ENCODE data around the gene ZNF653. TPM values are rescaled to one million over a fixed set of nuclear protein-coding genes. Genes with fewer than 3 reads are reported as not detected.

The ZNF653 gene
- total RNA-seq, 1 experiment from 2014 or later = 5.2 TPM

DNA sequence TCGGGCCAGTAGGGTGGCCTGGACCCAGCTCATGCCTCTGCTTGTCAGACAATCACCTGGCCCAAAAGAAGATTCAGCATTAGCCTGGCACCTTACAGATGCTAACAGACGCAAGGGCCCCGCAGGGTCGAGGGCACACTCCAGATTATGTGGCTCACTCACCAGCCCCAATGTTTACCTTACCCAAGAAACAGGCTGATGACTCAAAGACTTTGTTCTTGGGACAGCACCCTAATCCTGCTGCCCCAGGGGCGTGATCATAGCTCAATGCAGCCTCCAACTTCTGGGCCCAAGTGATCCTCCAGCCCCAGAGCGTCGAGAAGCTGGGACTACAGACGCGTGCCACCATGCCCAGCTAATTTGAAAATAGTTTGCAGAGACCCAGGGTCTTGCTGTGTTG, 13.5 kb upstream of the ZNF653 start:
- DNase-seq (ENCODE audit: low read depth) = peak; percentile 61

- no peak for DNase-seq (ENCODE audit: low read depth)
These were observed 8.3 kb upstream of the ZNF653 start for GRCh38 chr19:11513946-11514345.

GRCh38 chr19:11510444-11510843, 4.8 kb upstream of the ZNF653 start:
- no peak for DNase-seq (ENCODE audit: low read depth)

- no peak for DNase-seq (ENCODE audit: low read depth)
These were observed 1.9 kb upstream of the ZNF653 start for GRCh38 chr19:11507370-11508078.

DNA sequence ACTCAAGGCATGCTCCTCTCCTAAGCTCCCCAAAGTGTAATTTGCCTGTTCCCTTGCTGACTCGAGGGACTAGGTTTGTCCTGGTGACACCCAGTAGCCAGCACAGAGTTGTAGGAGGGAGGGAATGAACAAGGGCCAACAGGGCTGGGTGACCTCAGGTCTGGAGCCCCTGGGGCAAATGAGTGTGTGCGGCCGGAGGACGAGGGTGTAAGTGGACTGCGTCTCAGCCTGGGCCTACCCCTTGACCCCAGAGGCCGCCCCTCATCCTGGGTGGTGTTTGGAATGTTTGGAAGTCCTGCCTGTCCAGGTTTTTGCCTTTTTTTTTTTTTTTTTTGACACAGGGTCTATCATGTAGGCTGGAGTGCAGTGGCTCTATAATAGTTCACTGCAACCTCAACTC, 1.3 kb upstream of the ZNF653 start:
- DNase-seq (ENCODE audit: low read depth) = no peak

DNA sequence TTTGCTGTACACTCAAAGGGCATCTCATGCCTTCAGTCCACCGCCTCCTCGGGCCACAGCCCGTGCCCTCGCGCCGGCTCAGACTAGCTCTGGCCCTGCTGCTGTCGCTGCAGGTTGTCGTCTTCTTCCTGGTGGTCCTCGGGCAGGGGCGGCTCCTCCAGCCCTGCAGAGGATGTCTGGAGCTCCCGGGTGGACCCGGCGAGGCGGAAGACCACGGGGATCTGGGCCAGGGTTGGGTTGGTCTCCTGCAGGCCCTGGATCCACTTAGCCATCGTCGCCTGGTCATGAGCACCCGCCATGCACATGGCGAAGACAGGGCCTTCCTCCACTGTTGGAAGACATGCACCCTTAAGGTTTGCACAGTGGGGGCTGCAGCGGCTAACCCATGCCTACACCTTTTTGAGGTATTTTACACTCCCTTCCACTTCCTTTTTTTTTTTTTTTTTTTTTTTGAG, 489 bp upstream of the ZNF653 start:
- DNase-seq (ENCODE audit: low read depth) = no peak

DNA sequence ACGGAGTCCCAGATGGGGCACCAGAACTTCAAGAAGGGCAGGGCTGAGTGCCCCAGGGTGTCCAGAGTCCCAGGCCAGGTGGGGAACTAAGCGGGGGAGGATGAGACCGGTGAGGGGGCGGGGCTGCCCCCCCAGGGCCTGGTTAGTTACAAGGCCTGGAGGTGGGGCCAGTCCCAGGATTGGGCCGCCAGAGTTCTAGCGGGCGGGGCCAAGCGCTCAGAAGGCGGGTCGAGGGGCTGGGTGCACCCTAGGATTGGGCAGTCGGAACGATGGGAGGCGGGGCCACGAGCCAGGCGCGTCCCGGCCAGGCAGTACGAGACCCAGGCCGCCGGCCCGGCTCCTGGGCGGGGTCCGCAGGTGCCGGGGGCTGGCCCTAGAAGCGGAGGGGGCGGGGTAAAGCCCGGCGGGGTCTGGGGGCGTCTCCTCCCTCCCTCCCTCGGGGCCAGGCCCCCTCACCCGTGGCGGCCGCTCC, 571 bp downstream of the ZNF653 start:
- DNase-seq (ENCODE audit: low read depth) = peak; percentile 94

- no peak for DNase-seq (ENCODE audit: low read depth)
These were observed 1.1 kb downstream of the ZNF653 start for GRCh38 chr19:11504502-11505031.

DNA sequence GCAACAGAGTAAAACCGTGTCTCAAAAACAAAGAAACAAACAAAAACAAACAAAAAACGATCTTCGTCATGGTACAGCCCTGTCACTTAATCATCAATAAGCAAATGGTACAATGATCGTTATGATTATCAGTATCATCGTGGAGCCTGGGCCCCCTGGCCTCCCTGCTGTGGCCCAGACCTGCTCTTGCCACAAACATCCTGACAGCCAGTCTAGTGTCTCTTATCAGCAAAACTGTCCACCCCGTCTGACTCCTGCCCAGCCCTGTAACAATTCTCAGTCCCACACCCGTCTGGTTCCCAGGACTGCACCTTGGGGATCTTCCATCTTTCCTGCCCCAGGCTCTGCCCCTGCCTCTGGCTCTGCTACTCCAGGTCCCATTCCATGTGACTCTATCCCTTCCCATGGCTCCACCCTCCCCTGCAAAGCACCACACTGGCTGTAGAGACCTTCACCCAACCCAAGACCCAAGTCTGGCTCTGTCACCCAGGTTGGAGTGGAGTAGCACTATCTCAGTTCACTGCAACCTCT, 5.7 kb downstream of the ZNF653 start:
- no peak for DNase-seq (ENCODE audit: low read depth)

DNA sequence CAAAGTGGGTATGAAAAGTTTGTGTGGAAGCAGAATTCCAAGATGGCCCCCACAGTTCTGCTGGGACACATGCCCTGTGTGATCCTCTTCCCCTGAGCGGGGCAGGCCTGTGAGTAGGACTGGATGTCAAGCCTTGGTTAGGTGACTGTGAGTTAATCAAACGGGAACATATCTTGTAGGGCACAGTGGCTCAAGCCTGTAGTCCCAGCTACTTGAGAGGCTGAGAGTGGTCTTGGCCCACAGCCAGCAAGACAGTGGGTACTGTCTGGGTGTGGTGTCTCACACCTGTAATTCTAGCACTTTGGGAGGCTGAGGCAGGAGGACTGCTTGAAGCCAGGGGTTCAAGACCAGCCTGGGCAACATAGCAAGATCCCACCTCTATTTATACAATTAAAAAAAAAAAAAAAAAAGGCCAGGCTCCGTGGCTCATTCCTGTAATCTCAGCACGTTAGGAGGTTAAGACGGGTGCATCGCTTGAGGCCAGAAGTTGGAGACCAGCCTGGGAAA, 6.4 kb downstream of the ZNF653 start:
- DNase-seq (ENCODE audit: low read depth) = no peak

DNA sequence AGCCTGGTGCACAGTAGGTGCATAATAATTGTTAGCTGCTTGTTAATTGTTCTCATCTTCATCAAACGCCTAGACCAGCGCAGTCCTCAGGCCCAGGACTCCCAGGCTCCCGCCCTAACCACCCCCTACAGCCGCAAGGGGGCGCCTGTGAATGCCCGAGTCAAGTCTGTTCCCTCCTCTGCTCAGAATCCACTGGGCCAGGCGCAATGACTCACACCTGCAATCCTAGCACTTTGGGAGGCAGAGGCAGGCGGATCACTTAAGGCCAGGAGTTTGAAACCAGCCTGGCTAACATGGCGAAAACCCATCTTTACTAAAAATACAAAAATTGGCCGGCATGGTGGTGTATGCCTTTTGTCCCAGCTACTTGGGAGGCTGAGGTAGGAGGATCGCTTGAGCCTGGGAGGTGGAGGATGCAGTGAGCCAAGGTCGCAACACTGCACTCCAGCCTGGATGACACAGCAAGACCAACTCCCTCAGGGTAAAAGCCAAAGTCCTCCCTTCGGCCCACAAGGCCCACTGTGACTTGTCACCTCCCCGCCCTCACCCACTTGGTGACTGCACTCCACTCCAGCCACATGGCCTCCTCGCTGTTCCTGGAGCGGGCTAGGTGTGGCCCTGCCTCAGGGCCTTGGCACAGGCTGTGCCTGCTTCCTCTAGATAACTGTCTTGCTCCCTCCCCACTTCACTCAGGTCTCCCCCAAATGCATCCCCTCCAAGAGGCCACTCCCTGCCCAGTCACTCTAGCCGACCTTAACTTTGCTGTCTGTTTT, 9.1 kb downstream of the ZNF653 start:
- DNase-seq (ENCODE audit: low read depth) = peak; percentile 79

- no peak for DNase-seq (ENCODE audit: low read depth)
These were observed 9.8 kb downstream of the ZNF653 start for GRCh38 chr19:11495885-11496284.

DNA sequence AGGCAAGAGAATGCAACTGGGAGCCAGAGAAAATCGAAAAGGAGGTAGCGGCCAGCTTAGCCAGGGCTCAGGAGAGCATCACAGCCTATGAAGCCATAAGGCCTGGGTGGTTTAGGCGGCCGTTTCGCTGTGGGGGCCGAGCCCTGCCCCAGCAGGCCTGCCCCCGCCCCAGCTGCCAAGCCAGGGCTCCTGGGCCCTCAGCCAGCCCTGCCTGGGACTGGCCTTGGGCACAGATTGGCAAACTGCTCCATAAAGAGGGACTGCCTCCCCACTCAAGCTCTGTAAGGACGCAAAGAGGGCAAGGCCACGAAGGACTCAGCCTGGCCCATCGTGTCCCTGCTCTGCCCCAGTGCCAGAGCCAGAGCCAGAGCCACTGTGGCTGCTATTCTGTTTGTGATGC, 10.2 kb downstream of the ZNF653 start:
- no peak for DNase-seq (ENCODE audit: low read depth)

GRCh38 chr19:11494634-11495285, 10.9 kb downstream of the ZNF653 start:
- no peak for DNase-seq (ENCODE audit: low read depth)

- no peak for DNase-seq (ENCODE audit: low read depth)
These were observed 16.3 kb downstream of the ZNF653 start for GRCh38 chr19:11489378-11489777.

GRCh38 chr19:11486661-11487503, 18.8 kb downstream of the ZNF653 start:
- no peak for DNase-seq (ENCODE audit: low read depth)

- no peak for DNase-seq (ENCODE audit: low read depth)
These were observed 20.3 kb downstream of the ZNF653 start for GRCh38 chr19:11485245-11485837.

- DNase-seq (ENCODE audit: low read depth) = no peak
These were observed 22.1 kb downstream of the ZNF653 start for GRCh38 chr19:11483366-11484111.

DNA sequence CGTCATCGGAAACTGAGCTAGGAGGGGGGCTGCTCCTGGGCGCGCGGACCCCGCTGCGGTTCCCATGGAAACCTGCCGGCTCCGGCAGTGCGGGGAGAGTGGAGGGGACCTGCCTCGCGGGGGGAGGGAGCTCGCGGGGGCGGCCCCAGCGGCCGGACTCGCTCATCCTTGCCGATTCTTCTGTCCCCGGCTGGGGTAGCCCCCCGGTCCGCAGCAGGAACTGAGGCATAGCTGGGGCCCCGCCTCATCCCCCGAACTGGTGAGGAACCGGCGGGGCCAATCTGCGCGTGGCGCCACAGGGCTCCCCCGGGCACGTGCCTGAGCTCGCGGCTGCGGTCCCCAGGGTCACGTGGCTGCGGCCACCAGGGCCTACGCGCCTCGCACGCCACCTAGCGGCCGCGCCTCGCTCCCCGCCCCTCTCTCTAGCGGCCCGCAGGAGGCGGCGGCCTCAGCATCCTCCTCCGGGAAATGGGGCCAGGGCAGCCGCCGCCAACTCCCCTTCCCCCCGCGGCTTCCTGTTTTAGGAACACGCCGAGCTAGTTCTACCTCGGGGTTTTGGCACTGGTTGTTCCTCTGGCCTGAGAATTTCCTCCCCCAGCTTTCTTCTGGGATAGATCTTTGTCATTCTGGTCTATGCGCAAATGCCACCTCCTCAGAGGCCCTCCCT, 23.1 kb downstream of the ZNF653 start:
- peak; percentile 71 for DNase-seq (ENCODE audit: low read depth)
